HG02759 (cell line): ENCODE results near the gene PLCXD1.
"Not testable (repeated sequence)": the region's sequence is repeated elsewhere in the genome, so short reads cannot be mapped to it uniquely, and the experiment has no call there.

Experiments
- ATAC-seq: cut with Tn5 transposase; IDR thresholded peaks from one replicate; pipeline ENCODE4 v1.9.1; 2021; ENCODE audit warnings: mild to moderate bottlenecking, moderate library complexity; ENCODE audit not compliant: unreplicated experiment

PLCXD1 gene

GRCh38 chrX:349702-350101 lies 68.5 kb downstream of the PLCXD1 start:
- ATAC-seq: no peak

- ATAC-seq: no peak
These were observed 69.0 kb downstream of the PLCXD1 start for GRCh38 chrX:350148-350533.

GRCh38 chrX:350534-351323 lies 69.5 kb downstream of the PLCXD1 start:
- ATAC-seq: no peak

GRCh38 chrX:351324-351641 lies 70.1 kb downstream of the PLCXD1 start:
- ATAC-seq: not testable (repeated sequence)

- ATAC-seq: no peak
These were observed 70.6 kb downstream of the PLCXD1 start for GRCh38 chrX:351736-352135.

- ATAC-seq: no peak
These were observed 71.0 kb downstream of the PLCXD1 start for GRCh38 chrX:352181-352580.

- ATAC-seq: no peak
These were observed 71.6 kb downstream of the PLCXD1 start for GRCh38 chrX:352582-353314.
